NCI-H524 (cell line): ENCODE data around the gene ME3.
"Not testable (repeated sequence)": the region's sequence is repeated elsewhere in the genome, so short reads cannot be mapped to it uniquely, and the experiment has no call there.

Experiments
- DNase-seq, 2 experiments: peaks; one replicate each; lab custom pipeline; 2025; lab: John Stamatoyannopoulos, UW

ME3 gene

GRCh38 chr11:86587264-86588193 is 84.9 kb downstream of the ME3 start:
- DNase-seq = no peak

DNA sequence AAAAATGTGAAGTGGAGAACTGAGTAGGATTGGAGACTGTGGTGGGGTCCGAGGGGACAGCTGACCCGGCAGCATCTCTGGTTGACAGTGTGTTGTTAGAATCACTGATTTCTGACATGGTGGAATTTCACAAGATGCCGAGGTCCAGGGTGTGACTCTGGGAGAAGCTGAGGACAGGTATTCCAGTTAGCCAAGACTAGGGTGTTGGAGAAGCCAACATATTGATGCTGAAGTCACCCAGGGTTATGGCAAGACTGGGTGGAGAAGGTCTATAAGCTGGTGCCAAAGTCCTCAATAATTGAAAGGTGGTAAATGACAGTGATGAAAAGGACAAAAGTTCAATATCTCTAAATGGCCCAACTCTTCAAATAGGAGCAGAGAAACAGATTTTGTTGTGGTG is 86.1 kb downstream of the ME3 start:
- no peak for DNase-seq

DNA sequence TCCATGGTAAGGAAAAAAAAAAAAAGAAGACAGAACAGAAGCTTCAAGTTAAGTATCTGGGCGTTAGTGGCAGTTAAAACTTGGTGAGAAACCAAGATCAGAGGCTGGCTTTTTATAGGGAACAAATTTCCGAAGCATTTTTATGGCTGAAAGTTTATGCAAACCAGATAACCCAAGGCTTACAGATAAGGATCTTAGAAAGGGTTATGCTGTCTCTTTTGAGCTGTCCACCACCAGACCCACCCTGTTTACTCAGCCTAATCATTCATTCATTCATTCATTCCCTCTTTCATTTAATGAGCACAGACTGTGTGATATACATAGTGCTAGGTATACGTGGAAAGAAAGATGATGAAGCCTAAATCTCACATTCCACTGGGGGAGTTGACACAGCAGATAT is 89.5 kb downstream of the ME3 start:
- no peak for DNase-seq

GRCh38 chr11:86580535-86580934 is 91.9 kb downstream of the ME3 start:
- no peak for DNase-seq

GRCh38 chr11:86579406-86579731 is 93.0 kb downstream of the ME3 start:
- peak in 1 of 2 experiments; percentile 1 for DNase-seq

- no peak for DNase-seq
Observed at GRCh38 chr11:86578727-86579405, 93.5 kb downstream of the ME3 start.

DNA sequence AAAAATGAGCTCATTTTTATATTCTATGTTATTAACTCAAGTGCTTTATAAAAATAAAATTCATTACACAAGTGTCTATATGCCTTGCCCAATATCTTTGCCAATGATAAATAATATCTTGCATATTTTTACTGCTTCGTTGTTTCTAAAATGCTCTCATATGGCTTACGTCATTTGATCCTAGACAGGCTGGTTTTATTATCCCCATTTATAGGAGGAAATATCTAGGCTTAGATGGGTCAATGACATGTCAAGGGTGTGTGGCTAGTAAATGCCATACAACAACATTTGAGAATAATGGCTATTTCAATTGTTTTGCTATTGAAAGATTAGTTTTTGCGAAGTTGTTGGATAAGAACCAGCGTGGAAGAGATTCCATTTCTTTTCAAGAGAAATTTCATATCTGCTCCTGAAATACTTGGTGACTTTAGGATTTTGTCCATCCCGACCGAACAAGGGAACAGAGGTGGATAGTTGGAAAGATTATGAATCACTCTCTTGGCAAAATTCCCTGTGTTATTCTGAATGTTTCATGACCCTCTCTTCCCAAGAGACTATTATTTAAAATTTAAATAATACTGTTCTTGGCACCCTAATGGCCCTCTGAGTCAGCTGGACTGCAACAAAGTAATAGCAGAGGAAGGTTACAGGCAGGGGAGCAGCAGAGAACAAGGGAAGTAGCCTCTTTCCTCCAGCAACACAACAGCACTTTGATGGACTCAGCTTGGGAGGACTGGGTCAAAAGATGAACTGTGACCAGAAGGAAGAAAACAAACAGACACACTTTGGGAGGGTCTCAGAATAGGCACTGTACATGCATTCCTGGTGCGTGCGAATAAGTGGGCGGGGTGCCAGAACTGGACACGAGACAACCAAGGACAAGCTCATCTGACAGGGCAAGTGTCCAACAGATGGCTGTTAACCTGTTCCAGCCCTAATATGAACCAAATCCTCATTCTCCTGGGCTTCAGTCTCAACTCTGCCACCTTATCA is 94.5 kb downstream of the ME3 start:
- peak in 1 of 2 experiments; percentile 6 for DNase-seq

GRCh38 chr11:86576946-86577624 is 95.3 kb downstream of the ME3 start:
- DNase-seq = no peak

GRCh38 chr11:86575927-86576326 is 96.5 kb downstream of the ME3 start:
- peak; percentile 86 to 94 for DNase-seq

DNA sequence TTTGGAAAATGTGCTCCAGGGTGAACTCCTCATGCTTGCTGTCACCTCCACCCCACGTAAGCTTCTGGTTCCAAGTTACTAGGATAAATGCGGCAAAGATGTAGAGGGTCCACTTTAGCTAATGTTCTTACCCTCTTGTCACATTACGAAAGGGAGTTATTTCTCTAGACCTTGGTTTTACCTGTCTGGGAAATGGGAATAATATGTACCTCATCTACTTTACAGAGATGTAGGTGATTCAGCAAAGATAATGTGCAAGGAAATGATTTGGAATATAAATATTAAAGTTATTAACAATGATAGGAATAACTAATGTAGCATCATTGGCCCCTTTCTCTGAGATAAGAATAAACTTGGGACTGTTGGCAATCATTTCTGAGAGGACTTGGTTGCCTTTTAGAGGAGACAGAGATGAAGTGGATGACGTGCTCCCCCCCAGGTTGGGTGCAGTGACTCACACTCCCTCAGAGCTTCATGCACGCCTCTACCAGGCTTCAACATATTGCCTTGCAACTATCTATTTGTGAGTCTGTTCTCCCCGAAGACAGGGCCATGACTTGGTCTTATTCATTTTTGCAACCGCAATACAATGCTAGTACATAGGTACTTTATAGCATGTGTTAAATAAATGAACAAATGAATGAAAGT is 97.1 kb downstream of the ME3 start:
- DNase-seq = no peak

DNA sequence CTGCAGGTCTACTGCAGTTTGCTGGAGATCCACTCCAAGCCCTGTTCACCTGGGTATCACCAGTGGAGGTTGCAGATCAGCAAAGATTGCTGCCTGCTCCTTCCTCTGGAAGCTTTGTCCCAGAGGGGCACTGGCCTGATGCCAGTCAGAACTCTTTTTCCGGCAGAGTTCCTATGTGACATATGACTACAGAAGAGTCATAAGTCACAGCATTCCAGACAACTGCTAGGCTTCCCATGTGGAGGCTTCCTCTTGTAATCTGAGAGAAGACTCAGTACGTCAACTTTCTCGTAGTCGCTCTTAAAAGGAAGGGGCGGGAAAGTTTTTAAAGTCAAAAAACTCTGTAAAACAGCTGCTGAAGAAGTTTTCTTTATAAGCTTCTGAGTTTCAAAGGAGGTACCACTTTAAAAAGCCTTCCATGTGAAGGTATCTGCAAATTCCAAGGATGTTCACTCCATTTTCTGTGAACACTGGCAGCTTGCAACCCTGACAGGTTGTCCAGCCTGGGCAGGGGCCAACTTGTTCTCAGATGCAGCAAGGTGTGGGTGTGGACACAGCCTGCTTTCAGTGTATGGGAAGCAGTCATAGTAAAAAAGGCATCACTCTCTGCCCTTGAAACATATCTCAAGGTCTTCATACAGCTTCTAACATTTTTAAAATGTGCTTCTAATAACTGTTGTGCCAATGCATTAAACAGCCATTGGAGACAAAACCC is 97.8 kb downstream of the ME3 start:
- DNase-seq = no peak

DNA sequence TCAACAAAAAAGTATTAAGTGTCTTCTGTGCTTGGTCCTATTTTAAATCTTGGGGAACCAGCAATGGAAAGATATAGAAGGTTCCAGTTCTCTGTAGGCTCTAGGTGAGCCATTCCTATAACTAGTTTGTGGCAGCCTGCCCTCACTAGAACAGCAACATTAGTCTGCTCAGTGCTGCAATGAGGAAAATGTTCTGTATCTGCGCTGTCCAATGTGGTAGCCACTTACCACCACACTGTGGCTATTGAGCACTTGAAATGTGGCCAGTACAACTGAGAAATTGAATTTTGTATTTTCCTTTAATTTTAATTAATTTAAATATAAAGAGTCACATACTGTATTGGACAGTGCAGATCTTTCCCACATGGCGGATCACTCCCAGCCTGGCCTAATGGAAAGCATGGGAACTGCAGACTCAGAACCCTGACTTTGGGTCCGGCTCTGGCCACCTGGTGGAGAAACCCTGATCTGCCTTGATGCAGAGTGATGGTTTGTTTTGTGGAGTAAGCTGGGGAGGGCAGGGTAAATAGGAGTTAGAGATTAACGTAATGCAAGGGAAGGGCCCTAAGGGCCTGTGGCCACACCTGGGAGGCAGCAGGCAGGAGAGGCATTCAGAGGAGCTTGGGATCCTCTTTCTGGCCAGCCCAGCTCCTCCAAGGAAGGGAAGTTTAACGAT is 101.0 kb downstream of the ME3 start:
- DNase-seq = peak in 1 of 2 experiments; percentile 14

- no peak for DNase-seq
Observed at GRCh38 chr11:86570451-86570850, 102.0 kb downstream of the ME3 start.

- DNase-seq = no peak
Observed at GRCh38 chr11:86570020-86570419, 102.4 kb downstream of the ME3 start.

- DNase-seq = no peak
Observed at GRCh38 chr11:86569109-86569508, 103.3 kb downstream of the ME3 start.

DNA sequence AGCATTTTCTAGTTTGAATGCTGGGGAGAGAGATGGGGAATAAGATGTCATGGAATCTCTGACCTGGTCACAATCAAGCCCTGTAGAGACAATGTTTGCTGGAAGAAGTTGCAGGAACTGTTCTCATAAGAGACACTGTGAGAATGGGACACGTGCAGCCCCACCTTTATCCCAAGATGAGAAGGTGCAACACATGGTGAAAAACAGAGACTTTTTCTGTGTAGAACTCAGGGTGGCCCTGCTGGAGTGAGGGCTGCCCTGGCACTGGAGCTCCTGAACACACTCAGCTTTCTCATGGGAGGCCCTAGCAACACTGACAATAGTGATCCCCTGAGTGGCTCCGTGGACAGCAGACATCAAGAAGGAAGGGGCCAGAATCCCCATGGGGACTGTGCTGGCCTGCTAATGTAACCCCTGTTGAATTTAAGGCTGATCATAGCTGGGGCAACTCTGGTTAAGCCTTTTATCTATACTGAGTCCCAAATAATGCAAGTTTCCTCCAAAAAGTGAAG is 106.6 kb downstream of the ME3 start:
- no peak for DNase-seq

DNA sequence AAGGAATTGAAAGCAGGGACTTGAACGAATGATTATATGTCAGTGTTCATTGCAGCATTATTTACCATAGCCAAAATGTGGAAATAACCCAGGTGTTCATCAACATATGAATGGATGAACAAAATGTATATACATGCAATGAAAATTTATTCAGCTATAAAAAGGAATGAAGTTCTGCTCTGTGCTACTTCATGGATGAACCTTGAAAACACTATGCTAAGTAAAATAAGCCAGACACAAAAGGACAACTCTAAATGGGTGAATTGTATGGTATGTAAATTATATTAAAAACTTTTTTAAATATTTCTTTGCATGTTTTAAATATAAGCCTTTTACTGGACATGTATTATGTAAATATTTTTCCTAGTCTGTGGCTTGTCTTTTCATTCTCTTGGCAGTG is 107.0 kb downstream of the ME3 start:
- DNase-seq = no peak

DNA sequence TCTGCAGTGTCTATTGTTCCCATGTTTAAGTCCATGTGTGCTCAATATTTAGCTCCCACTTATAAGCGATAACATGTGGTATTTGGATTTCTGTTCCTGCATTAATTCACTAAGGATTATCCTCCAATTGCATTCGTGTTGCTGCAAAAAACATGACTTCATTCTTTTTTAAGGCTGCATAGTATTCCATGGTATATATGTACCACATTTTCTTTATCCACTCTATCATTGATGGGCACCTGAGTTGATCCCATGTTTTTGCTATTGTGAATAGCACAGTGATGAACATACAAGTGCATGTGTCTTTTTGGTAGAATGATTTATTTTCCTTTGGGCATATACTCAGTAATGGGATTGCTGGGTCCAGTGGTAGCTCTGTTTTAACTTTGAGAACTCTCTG is 109.6 kb downstream of the ME3 start:
- not testable (repeated sequence) for DNase-seq

DNA sequence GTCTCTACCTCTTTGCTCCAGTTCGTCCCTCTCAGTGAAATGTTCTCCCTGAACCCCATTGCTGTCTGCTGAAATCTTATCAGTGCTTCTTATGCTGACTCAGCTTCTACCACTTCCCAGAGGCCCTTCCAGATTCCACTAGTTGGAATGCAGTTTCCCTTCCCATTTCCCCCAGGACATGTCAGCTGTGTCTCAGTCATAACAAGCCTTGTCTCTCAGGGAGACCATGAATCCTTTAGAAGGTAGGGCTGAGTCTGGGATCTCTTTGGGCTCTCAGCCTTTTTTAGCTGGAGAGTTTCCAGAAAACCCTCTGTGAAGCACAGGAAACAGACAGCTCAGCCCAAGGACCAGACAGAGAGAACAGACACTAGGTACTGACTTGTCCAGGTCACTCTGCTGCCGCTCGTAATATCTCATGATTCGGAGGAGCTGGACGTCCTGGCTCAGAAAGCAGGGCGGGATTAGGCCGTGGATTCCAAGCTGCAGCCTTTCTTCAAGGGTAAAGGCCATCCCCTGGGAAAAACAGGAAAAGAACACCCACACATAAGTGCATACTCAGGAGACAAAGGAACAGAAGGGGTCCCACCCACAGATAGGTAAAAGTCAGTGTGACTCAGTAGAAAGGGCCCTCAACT is 113.0 kb downstream of the ME3 start:
- DNase-seq = no peak
